Thymus (tissue), 11 donors: ENCODE measurements around the gene MAP2K6. TPM values are rescaled to one million over a fixed set of nuclear protein-coding genes. Genes with fewer than 3 reads are reported as not detected.

Source experiments
- DNase-seq, 9 donors: peaks; one replicate each; pipeline ENCODE4 v3.0.0-alpha.2; 2013; ENCODE audit warnings: low spot score in 9 of 9, low read depth in 6 of 9, missing footprints in 1 of 9
- H3K27ac ChIP-seq, 2 donors: one replicate each; pipeline ENCODE4 v1.5.1; 2013; ENCODE audit warnings: control low read depth in 1 of 2, low read depth in 1 of 2, low read length in 1 of 2, mild to moderate bottlenecking in 1 of 2, moderate library complexity in 1 of 2
- H3K27me3 ChIP-seq, 2 donors: one replicate each; pipeline ENCODE4 v1.5.1; 2013; ENCODE audit warnings: low read length in 1 of 2; ENCODE audit not compliant: control insufficient read depth in 2 of 2, insufficient read depth in 1 of 2
- H3K36me3 ChIP-seq, 2 donors: one replicate each; pipeline ENCODE4 v1.5.1; 2013; ENCODE audit warnings: low read length in 1 of 2, mild to moderate bottlenecking in 1 of 2, moderate library complexity in 1 of 2; ENCODE audit not compliant: control insufficient read depth in 2 of 2, insufficient read depth in 2 of 2
- H3K4me1 ChIP-seq, 2 donors: one replicate each; pipeline ENCODE4 v1.5.1; 2013; ENCODE audit warnings: low read length in 2 of 2; ENCODE audit not compliant: control insufficient read depth in 2 of 2, insufficient read depth in 2 of 2
- H3K4me3 ChIP-seq, 2 donors: one replicate each; pipeline ENCODE4 v1.5.1; 2013; ENCODE audit warnings: low read length in 2 of 2, control low read depth in 1 of 2, mild to moderate bottlenecking in 1 of 2
- H3K9me3 ChIP-seq, 2 donors: one replicate each; pipeline ENCODE4 v1.5.1; 2013; ENCODE audit warnings: low read length in 1 of 2, mild to moderate bottlenecking in 1 of 2; ENCODE audit not compliant: control insufficient read depth in 2 of 2, insufficient read depth in 1 of 2
- WGBS: extraction: QIAGEN DNeasy Blood & Tissue Kit; methylation state at CpG from one replicate; pipeline ENCODE4 v1.1.7; 2013; 5-methylcytosine and 5-hydroxymethylcytosine counted together
- polyA plus RNA-seq: library from polyadenylated mRNA; stranded (reverse); fragments of 200-250 nt; gene quantifications from one replicate; pipeline ENCODE4 v1.2.3, GENCODE V29; 2013
- total RNA-seq: library from RNA; stranded (reverse); fragments of 120-200 nt; gene quantifications from one replicate; pipeline ENCODE4 v1.2.4, GENCODE V29; 2013
- donor health status: healthy.

The MAP2K6 gene
- total and polyA plus RNA-seq, 2 donors = 11.2 to 18.5 TPM

GRCh38 chr17:69448431-69449102, 34.1 kb downstream of the MAP2K6 start:
- no peak for DNase-seq
- H3K36me3 ChIP-seq = no peaks in the 10 kb centered on the region
- H3K4me1 ChIP-seq = no peaks in the 10 kb centered on the region
- H3K4me3 ChIP-seq = no peak overlapping the region
- no peaks in the 10 kb centered on the region for H3K27me3 ChIP-seq
- no peak overlapping the region for H3K27ac ChIP-seq
- WGBS = 96% methylated on average over 16 of the region's 16 CpGs
- no peaks in the 10 kb centered on the region for H3K9me3 ChIP-seq

GRCh38 chr17:69450131-69450530, 35.6 kb downstream of the MAP2K6 start:
- Histone ChIP-seq H3K4me1 (no peaks in the 10 kb centered on the region), H3K4me3 (no peak overlapping the region), H3K36me3 (no peaks in the 10 kb centered on the region), H3K27ac (no peak overlapping the region), H3K27me3 (no peaks in the 10 kb centered on the region), H3K9me3 (no peaks in the 10 kb centered on the region)
- over 99% methylated on average over 4 of the region's 4 CpGs for WGBS
- no peak for DNase-seq

GRCh38 chr17:69450918-69451317, 36.4 kb downstream of the MAP2K6 start:
- no peak overlapping the region for H3K27ac ChIP-seq

GRCh38 chr17:69451416-69452394, 37.2 kb downstream of the MAP2K6 start:
- H3K27ac ChIP-seq = no peak overlapping the region
- H3K36me3 ChIP-seq = no peaks in the 10 kb centered on the region
- H3K9me3 ChIP-seq = no peaks in the 10 kb centered on the region
- no peak overlapping the region for H3K4me3 ChIP-seq
- WGBS = 94% methylated on average over 8 of the region's 8 CpGs
- DNase-seq = no peak
- H3K4me1 ChIP-seq = no peaks in the 10 kb centered on the region
- H3K27me3 ChIP-seq = no peaks in the 10 kb centered on the region

More at GRCh38 chr17:69450918-69451317, 36.4 kb downstream of the MAP2K6 start:
- no peak for DNase-seq
- Histone ChIP-seq H3K27me3 (no peaks in the 10 kb centered on the region), H3K36me3 (no peaks in the 10 kb centered on the region), H3K4me3 (no peak overlapping the region), H3K4me1 (no peaks in the 10 kb centered on the region), H3K9me3 (no peaks in the 10 kb centered on the region)
- WGBS = 98% methylated on average over 7 of the region's 7 CpGs

- Histone ChIP-seq H3K4me1 (no peaks in the 10 kb centered on the region), H3K27me3 (no peaks in the 10 kb centered on the region), H3K9me3 (no peaks in the 10 kb centered on the region), H3K4me3 (no peak overlapping the region), H3K36me3 (no peaks in the 10 kb centered on the region), H3K27ac (no peak overlapping the region)
- no peak for DNase-seq
- 97% methylated on average over 8 of the region's 8 CpGs for WGBS
Measured at GRCh38 chr17:69452664-69453260, 38.3 kb downstream of the MAP2K6 start.

- Histone ChIP-seq H3K36me3 (no peaks in the 10 kb centered on the region), H3K4me1 (no peaks in the 10 kb centered on the region), H3K9me3 (no peaks in the 10 kb centered on the region), H3K4me3 (no peak overlapping the region), H3K27me3 (no peaks in the 10 kb centered on the region), H3K27ac (no peak overlapping the region)
- no peak for DNase-seq
- WGBS = 63% methylated on average over 4 of the region's 4 CpGs
Measured at GRCh38 chr17:69454051-69454450, 39.6 kb downstream of the MAP2K6 start.

- no peaks in the 10 kb centered on the region for H3K27me3 ChIP-seq
- no peak overlapping the region for H3K27ac ChIP-seq
- no peak for DNase-seq
- no peaks in the 10 kb centered on the region for H3K36me3 ChIP-seq
- H3K9me3 ChIP-seq = no peaks in the 10 kb centered on the region
- WGBS = 93% methylated on average over 1 of the region's 1 CpG
- H3K4me3 ChIP-seq = no peak overlapping the region
- no peaks in the 10 kb centered on the region for H3K4me1 ChIP-seq
Measured at GRCh38 chr17:69455040-69455439, 40.5 kb downstream of the MAP2K6 start.

- Histone ChIP-seq H3K4me1 (no peaks in the 10 kb centered on the region), H3K4me3 (no peak overlapping the region), H3K27ac (no peak overlapping the region), H3K36me3 (peaks cover 0 to 3% of the 10 kb centered on the region in 2 donors), H3K27me3 (no peaks in the 10 kb centered on the region), H3K9me3 (no peaks in the 10 kb centered on the region)
- WGBS = 93% methylated on average over 3 of the region's 3 CpGs
- DNase-seq = no peak
Measured at GRCh38 chr17:69457603-69458002, 43.1 kb downstream of the MAP2K6 start.
